ENCODE results near the gene SDHA.
"Not testable (repeated sequence)": the region's sequence is repeated elsewhere in the genome, so short reads cannot be mapped to it uniquely, and the experiment has no call there.

- not testable (repeated sequence) for TF ChIP-seq SUZ12 (IDR thresholded peaks at IDR 0.05; ENCODE audit: unreplicated experiment); ZBTB33 (IDR thresholded peaks at IDR 0.05); CTCF (IDR thresholded peaks at IDR 0.05 in 2 of 3, conservative IDR thresholded peaks at IDR 0.05 in 1 of 3; ENCODE audit: control insufficient read depth in 2 of 3, extremely low read depth in 1 of 3, insufficient read depth in 1 of 3, low read depth in 3 of 3, low read length in 3 of 3); SUPT20H (IDR thresholded peaks at IDR 0.05; ENCODE audit: borderline replicate concordance, control insufficient read depth, low read depth, low read length); BHLHE40 (IDR thresholded peaks at IDR 0.05; ENCODE audit: borderline replicate concordance in 1 of 2, low read depth in 2 of 2, low read length in 1 of 2); SP1 (IDR thresholded peaks at IDR 0.05; ENCODE audit: low read depth, low read length)
These were observed 80.0 kb downstream of the SDHA start for GRCh38 chr5:297991-298736.

Measured in GM12878 (cell line).